H9 (cell line): Measurements from ENCODE around the gene FAM120A. TPM values are rescaled to one million over a fixed set of nuclear protein-coding genes. Genes with fewer than 3 reads are reported as not detected.

Source experiments
- DNase-seq: peaks from one replicate; pipeline ENCODE4 v3.0.0-alpha.2; 2017
- H2AFZ ChIP-seq: one replicate; pipeline ENCODE4 v1.6.1; 2013; ENCODE audit warnings: mild to moderate bottlenecking, low read length, control low read depth, moderate library complexity
- H2AK5ac ChIP-seq: 2 replicates; pipeline ENCODE4 v1.6.1; 2013; ENCODE audit warnings: low read length, control low read depth, mixed read lengths; ENCODE audit not compliant: insufficient read length
- H2BK120ac ChIP-seq: one replicate; pipeline ENCODE4 v1.6.1; 2013; ENCODE audit warnings: low read depth, mild to moderate bottlenecking, low read length, control low read depth, inconsistent platforms; ENCODE audit not compliant: poor library complexity, severe bottlenecking
- H2BK12ac ChIP-seq: 2 replicates; pipeline ENCODE4 v1.6.1; 2013; ENCODE audit warnings: low read length, control low read depth, mixed read lengths, low read depth; ENCODE audit not compliant: insufficient read length
- H2BK15ac ChIP-seq: 2 replicates; pipeline ENCODE4 v1.6.1; 2013; ENCODE audit warnings: low read depth, low read length, control low read depth
- H2BK20ac ChIP-seq: one replicate; pipeline ENCODE4 v1.6.1; 2013; ENCODE audit warnings: low read depth, mild to moderate bottlenecking, low read length, control low read depth, inconsistent platforms; ENCODE audit not compliant: poor library complexity, severe bottlenecking
- H2BK5ac ChIP-seq: 2 replicates; pipeline ENCODE4 v1.6.1; 2013; ENCODE audit warnings: low read length, control low read depth, mixed read lengths; ENCODE audit not compliant: insufficient read length
- H3K14ac ChIP-seq: 2 replicates; pipeline ENCODE4 v1.6.1; 2013; ENCODE audit warnings: low read length, control low read depth; ENCODE audit not compliant: insufficient read depth
- H3K18ac ChIP-seq: 2 replicates; pipeline ENCODE4 v1.6.1; 2013; ENCODE audit warnings: low read depth, mild to moderate bottlenecking, mixed read lengths, low read length, control low read depth; ENCODE audit not compliant: insufficient read length
- H3K23ac ChIP-seq: 2 replicates; pipeline ENCODE4 v1.6.1; 2013; ENCODE audit warnings: low read length, control low read depth, mixed read lengths, low read depth; ENCODE audit not compliant: insufficient read length
- H3K23me2 ChIP-seq: 2 replicates; pipeline ENCODE4 v1.6.1; 2013; ENCODE audit warnings: low read depth, mild to moderate bottlenecking, mixed read lengths, low read length, control low read depth; ENCODE audit not compliant: insufficient read length, poor library complexity, severe bottlenecking
- H3K27ac ChIP-seq: 2 replicates; pipeline ENCODE4 v1.5.1; 2013; ENCODE audit warnings: low read length, control low read depth, mixed read lengths, low read depth; ENCODE audit not compliant: insufficient read length
- H3K27me3 ChIP-seq: 2 replicates; pipeline ENCODE4 v1.6.1; 2013; ENCODE audit warnings: low read length, control low read depth, inconsistent platforms; ENCODE audit not compliant: insufficient read depth
- H3K4ac ChIP-seq: 2 replicates; pipeline ENCODE4 v1.6.1; 2013; ENCODE audit warnings: low read depth, mild to moderate bottlenecking, control low read depth, inconsistent platforms, low read length, moderate library complexity
- H3K4me1 ChIP-seq: 2 replicates; pipeline ENCODE4 v1.6.1; 2013; ENCODE audit warnings: low read length, control low read depth, inconsistent platforms; ENCODE audit not compliant: insufficient read depth
- H3K4me2 ChIP-seq: 2 replicates; pipeline ENCODE4 v1.6.1; 2013; ENCODE audit warnings: low read length, control low read depth, mixed read lengths; ENCODE audit not compliant: insufficient read length, insufficient read depth
- H3K56ac ChIP-seq: 2 replicates; pipeline ENCODE4 v1.6.1; 2013; ENCODE audit warnings: low read depth, mild to moderate bottlenecking, mixed read lengths, low read length, control low read depth; ENCODE audit not compliant: insufficient read length
- H3K79me1 ChIP-seq: 2 replicates; pipeline ENCODE4 v1.6.1; 2013; ENCODE audit warnings: low read depth, mild to moderate bottlenecking, moderate library complexity, low read length, control low read depth, inconsistent platforms; ENCODE audit not compliant: insufficient read depth, poor library complexity, severe bottlenecking
- H3K79me2 ChIP-seq: 2 replicates; pipeline ENCODE4 v1.6.1; 2013; ENCODE audit warnings: low read length, control low read depth, inconsistent platforms; ENCODE audit not compliant: insufficient read depth
- H3K9ac ChIP-seq: 2 replicates; pipeline ENCODE4 v1.6.1; 2013; ENCODE audit warnings: low read length, control low read depth, mixed read lengths; ENCODE audit not compliant: insufficient read length; ENCODE audit errors: extremely low read depth
- H3K9me3 ChIP-seq: one replicate; pipeline ENCODE4 v1.6.1; 2013; ENCODE audit warnings: low read depth, low read length, inconsistent platforms; ENCODE audit not compliant: control insufficient read depth
- H3T11ph ChIP-seq: one replicate; pipeline ENCODE4 v1.6.1; 2013; ENCODE audit warnings: mild to moderate bottlenecking, low read length, control low read depth, inconsistent platforms
- H4K20me1 ChIP-seq: one replicate; pipeline ENCODE4 v1.6.1; 2013; ENCODE audit not compliant: control insufficient read depth, insufficient read length, insufficient read depth
- H4K5ac ChIP-seq: 2 replicates; pipeline ENCODE4 v1.6.1; 2013; ENCODE audit warnings: low read depth, mild to moderate bottlenecking, mixed read lengths, low read length, control low read depth; ENCODE audit not compliant: insufficient read length
- H4K8ac ChIP-seq: replicated peaks from 2 replicates; pipeline ENCODE4 v1.6.1; 2013; ENCODE audit warnings: low read length, control low read depth, mixed read lengths, low read depth; ENCODE audit not compliant: insufficient read length
- H4K91ac ChIP-seq: 2 replicates; pipeline ENCODE4 v1.6.1; 2013; ENCODE audit warnings: low read depth, mild to moderate bottlenecking, moderate library complexity, mixed read lengths, low read length, control low read depth; ENCODE audit not compliant: insufficient read length
- H3K27ac Mint-ChIP-seq, 3 experiments: 2 replicates in 2 of 3; 3 replicates in 1 of 3; pipeline ENCODE4 v1.8.0; 2020 to 2021; ENCODE audit warnings: mixed read lengths in 3 of 3, mild to moderate bottlenecking in 1 of 3, moderate library complexity in 1 of 3
- H3K27me3 Mint-ChIP-seq: 2 replicates; pipeline ENCODE4 v1.8.0; 2021; ENCODE audit warnings: low read depth, mild to moderate bottlenecking, moderate library complexity, mixed read lengths
- H3K36me3 Mint-ChIP-seq, 3 experiments: 2 replicates in 2 of 3; 3 replicates in 1 of 3; pipeline ENCODE4 v1.8.0; 2020 to 2021; ENCODE audit warnings: low read depth in 3 of 3, mixed read lengths in 3 of 3; ENCODE audit not compliant: insufficient read depth in 1 of 3
- H3K4me1 Mint-ChIP-seq, 2 experiments: 2 replicates each; pipeline ENCODE4 v1.8.0; 2020; ENCODE audit warnings: mixed read lengths in 2 of 2
- H3K4me3 Mint-ChIP-seq, 2 experiments: 2 replicates in 1 of 2; 3 replicates in 1 of 2; pipeline ENCODE4 v1.8.0; 2020 to 2021; ENCODE audit warnings: mild to moderate bottlenecking in 2 of 2, mixed read lengths in 2 of 2, moderate library complexity in 1 of 2
- H3K9me3 Mint-ChIP-seq, 2 experiments: 2 replicates in 1 of 2; 3 replicates in 1 of 2; pipeline ENCODE4 v1.8.0; 2020; ENCODE audit warnings: mild to moderate bottlenecking in 2 of 2, mixed read lengths in 2 of 2, moderate library complexity in 1 of 2
- WGBS: extraction: QIAGEN DNeasy Blood & Tissue Kit; methylation state at CpG from one replicate; pipeline ENCODE4 v1.1.7; 2013; ENCODE audit warnings: missing lambda C conversion rate, low lambda C conversion rate, mixed read lengths; ENCODE audit not compliant: insufficient read length; ENCODE audit errors: extremely low coverage; 5-methylcytosine and 5-hydroxymethylcytosine counted together
- total RNA-seq: library from RNA; stranded (reverse); gene quantifications from 2 replicates; pipeline ENCODE4 v1.2.1, GENCODE V29; 2021
- TF ChIP-seq, protein P1 (sequence below): fragments of 200-600 bp; sonication (generic); conservative IDR thresholded peaks from 3 replicates; pipeline ENCODE4 v1.8.0; 2021; ENCODE audit warnings: antibody characterized with exemption, mild to moderate bottlenecking

The FAM120A gene
- total RNA-seq, 1 experiment from 2014 or later: 57.7 TPM

DNA sequence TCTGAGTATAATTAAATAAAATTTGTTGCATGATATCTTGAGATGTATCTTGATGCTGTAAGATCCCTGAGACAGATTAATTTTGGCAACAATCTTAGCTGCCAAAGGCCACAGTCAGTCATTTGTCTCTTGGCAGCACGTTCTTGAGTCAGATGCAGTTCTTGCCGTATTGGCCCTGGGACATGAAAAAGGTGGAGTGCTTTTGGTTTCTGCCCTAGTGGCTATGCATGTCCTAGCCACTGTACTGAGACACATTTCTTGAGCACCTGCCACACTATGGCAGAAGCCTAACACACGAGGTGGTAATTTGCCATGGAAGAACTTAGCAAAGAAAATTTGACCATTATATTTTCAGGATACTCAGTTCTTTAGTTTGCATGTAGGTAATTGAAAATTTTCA lies 79.9 kb downstream of the FAM120A start:
- H3K27ac ChIP-seq: no peak overlapping the region
- no peak overlapping the region for H3K56ac ChIP-seq
- no peaks in the 10 kb centered on the region for H3K9me3 ChIP-seq
- H4K20me1 ChIP-seq: no peaks in the 10 kb centered on the region
- H3K23me2 ChIP-seq: no peaks in the 10 kb centered on the region
- H3K27me3 Mint-ChIP-seq: no peaks in the 10 kb centered on the region
- H4K8ac ChIP-seq: no peak overlapping the region
- no peak overlapping the region for H3K4me3 Mint-ChIP-seq
- no peaks in the 10 kb centered on the region for H3K9me3 Mint-ChIP-seq
- no peak overlapping the region for H2BK5ac ChIP-seq
- no peak overlapping the region for H3K9ac ChIP-seq
- TF ChIP-seq, protein P1, sequence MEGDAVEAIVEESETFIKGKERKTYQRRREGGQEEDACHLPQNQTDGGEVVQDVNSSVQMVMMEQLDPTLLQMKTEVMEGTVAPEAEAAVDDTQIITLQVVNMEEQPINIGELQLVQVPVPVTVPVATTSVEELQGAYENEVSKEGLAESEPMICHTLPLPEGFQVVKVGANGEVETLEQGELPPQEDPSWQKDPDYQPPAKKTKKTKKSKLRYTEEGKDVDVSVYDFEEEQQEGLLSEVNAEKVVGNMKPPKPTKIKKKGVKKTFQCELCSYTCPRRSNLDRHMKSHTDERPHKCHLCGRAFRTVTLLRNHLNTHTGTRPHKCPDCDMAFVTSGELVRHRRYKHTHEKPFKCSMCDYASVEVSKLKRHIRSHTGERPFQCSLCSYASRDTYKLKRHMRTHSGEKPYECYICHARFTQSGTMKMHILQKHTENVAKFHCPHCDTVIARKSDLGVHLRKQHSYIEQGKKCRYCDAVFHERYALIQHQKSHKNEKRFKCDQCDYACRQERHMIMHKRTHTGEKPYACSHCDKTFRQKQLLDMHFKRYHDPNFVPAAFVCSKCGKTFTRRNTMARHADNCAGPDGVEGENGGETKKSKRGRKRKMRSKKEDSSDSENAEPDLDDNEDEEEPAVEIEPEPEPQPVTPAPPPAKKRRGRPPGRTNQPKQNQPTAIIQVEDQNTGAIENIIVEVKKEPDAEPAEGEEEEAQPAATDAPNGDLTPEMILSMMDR: peak; percentile 32; the same call in 2 of the 3 replicates
- no peak overlapping the region for H2BK120ac ChIP-seq
- no peak overlapping the region for H4K5ac ChIP-seq
- H2BK15ac ChIP-seq: no peak overlapping the region
- H3K27ac Mint-ChIP-seq: no peak overlapping the region
- H3K27me3 ChIP-seq: no peaks in the 10 kb centered on the region
- H3K4me1 Mint-ChIP-seq: 0 out of 4 replicates have a peak, but pooled peaks cover 0 to 3% of the 10 kb centered on the region in 2 experiments
- no peak overlapping the region for H3K4ac ChIP-seq
- no peaks in the 10 kb centered on the region for H3K4me1 ChIP-seq
- no CpG with 5 or more reads among the region's 3 CpGs for WGBS
- DNase-seq: no peak
- H3K14ac ChIP-seq: no peak overlapping the region
- H3K79me2 ChIP-seq: no peaks in the 10 kb centered on the region
- H3K23ac ChIP-seq: no peak overlapping the region
- no peak overlapping the region for H2BK20ac ChIP-seq
- no peak overlapping the region for H3K4me2 ChIP-seq
- H2AK5ac ChIP-seq: no peak overlapping the region
- H2AFZ ChIP-seq: no peak overlapping the region
- no peak overlapping the region for H2BK12ac ChIP-seq
- H3K18ac ChIP-seq: no peak overlapping the region
- no peak overlapping the region for H4K91ac ChIP-seq
- H3K79me1 ChIP-seq: no peaks in the 10 kb centered on the region
- H3K36me3 Mint-ChIP-seq: peaks cover 22 to 70% (median 53%) of the 10 kb centered on the region in 3 experiments; a peak in 6 of 7 replicates
- H3T11ph ChIP-seq: no peak overlapping the region
